WTC11 (cell line): ENCODE measurements around the gene RXRA.

Experiments used
- AFF4 ChIP-seq: sonication (generic); formaldehyde crosslinking; IDR thresholded peaks from 2 replicates; pipeline ENCODE4 v1.8.1; 2023; ENCODE audit warnings: mild to moderate bottlenecking, missing genetic modification reagents, borderline replicate concordance
- ATF1 ChIP-seq: sonication (generic); formaldehyde crosslinking; IDR thresholded peaks from 2 replicates; pipeline ENCODE4 v1.8.1; 2023; ENCODE audit warnings: mild to moderate bottlenecking, moderate library complexity, missing genetic modification reagents
- CTCF ChIP-seq: fragments of 200-600 bp; IDR thresholded peaks from 2 replicates; pipeline ENCODE4 v1.8.0; 2022; ENCODE audit warnings: antibody characterized with exemption
- E2F4 ChIP-seq: sonication (generic); formaldehyde crosslinking; IDR thresholded peaks from 2 replicates; pipeline ENCODE4 v1.8.1; 2022; ENCODE audit warnings: low read depth, mild to moderate bottlenecking, moderate library complexity, missing genetic modification reagents, borderline replicate concordance
- JUN ChIP-seq: sonication (generic); formaldehyde crosslinking; IDR thresholded peaks from 2 replicates; pipeline ENCODE4 v1.8.0; 2023; ENCODE audit warnings: mild to moderate bottlenecking, missing genetic modification reagents
- KAT7 ChIP-seq: sonication (generic); formaldehyde crosslinking; IDR thresholded peaks from 2 replicates; pipeline ENCODE4 v1.8.1; 2023; ENCODE audit warnings: missing genetic modification reagents, mild to moderate bottlenecking, borderline replicate concordance
- NFYB ChIP-seq: sonication (generic); formaldehyde crosslinking; conservative IDR thresholded peaks from 2 replicates; pipeline ENCODE4 v1.8.0; 2022; ENCODE audit warnings: low read depth, missing genetic modification reagents
- STAT6 ChIP-seq: sonication (generic); formaldehyde crosslinking; conservative IDR thresholded peaks from 2 replicates; pipeline ENCODE4 v1.8.1; 2023; ENCODE audit warnings: mild to moderate bottlenecking, low read depth, missing genetic modification reagents, moderate library complexity
- USF2 ChIP-seq: sonication (generic); formaldehyde crosslinking; IDR thresholded peaks from 2 replicates; pipeline ENCODE4 v1.8.1; 2023; ENCODE audit warnings: mild to moderate bottlenecking, missing genetic modification reagents, moderate library complexity
- TF ChIP-seq, protein P1 (sequence below): fragments of 250-450 bp; sonication (Bioruptor Pico); IDR thresholded peaks from 2 replicates; pipeline ENCODE4 v1.9.0; 2021; ENCODE audit warnings: mild to moderate bottlenecking
- TF ChIP-seq, protein P2 (sequence below): sonication (generic); formaldehyde crosslinking; IDR thresholded peaks from 2 replicates; pipeline ENCODE4 v1.8.1; 2022; ENCODE audit warnings: missing genetic modification reagents, borderline replicate concordance
- TF ChIP-seq, protein P3 (sequence below): sonication (generic); formaldehyde crosslinking; IDR thresholded peaks from 2 replicates; pipeline ENCODE4 v1.8.1; 2023; ENCODE audit warnings: mild to moderate bottlenecking, missing genetic modification reagents

DNA sequence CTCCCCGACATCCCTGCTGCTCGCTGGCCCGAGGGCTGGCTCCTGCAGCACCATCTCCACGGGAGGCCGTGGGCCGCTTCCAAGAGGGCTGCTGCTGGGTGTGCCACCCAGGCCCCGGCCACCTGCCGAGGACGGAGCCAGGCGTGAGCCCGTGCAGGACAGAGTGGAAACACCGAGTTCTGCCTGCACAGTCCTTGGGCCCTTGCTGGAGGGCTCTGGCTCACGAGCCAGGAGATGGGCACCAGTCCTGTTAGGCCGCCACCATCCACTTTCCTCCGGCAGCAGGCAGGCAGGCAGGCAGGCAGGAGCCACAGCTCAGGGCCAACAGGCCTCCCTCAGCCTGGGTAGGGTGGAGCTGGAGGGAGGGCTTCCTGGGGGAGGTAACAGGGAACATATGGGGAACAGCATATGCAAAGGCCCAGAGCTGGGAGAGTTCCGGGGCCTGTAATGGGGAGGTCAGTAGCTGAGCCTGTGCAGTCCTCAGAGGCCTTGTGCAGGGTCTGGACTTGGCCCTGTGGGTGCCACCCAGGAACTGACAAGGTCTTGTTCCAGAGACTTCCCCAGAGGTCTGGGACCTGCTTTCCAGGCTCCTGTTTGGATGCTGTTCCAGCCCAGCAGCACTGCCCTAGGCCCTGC lies 31.9 kb downstream of the RXRA start:
- TF ChIP-seq JUN (CRISPR knock-in tag): no peak
- TF ChIP-seq CTCF: no peak
- TF ChIP-seq, protein P1, sequence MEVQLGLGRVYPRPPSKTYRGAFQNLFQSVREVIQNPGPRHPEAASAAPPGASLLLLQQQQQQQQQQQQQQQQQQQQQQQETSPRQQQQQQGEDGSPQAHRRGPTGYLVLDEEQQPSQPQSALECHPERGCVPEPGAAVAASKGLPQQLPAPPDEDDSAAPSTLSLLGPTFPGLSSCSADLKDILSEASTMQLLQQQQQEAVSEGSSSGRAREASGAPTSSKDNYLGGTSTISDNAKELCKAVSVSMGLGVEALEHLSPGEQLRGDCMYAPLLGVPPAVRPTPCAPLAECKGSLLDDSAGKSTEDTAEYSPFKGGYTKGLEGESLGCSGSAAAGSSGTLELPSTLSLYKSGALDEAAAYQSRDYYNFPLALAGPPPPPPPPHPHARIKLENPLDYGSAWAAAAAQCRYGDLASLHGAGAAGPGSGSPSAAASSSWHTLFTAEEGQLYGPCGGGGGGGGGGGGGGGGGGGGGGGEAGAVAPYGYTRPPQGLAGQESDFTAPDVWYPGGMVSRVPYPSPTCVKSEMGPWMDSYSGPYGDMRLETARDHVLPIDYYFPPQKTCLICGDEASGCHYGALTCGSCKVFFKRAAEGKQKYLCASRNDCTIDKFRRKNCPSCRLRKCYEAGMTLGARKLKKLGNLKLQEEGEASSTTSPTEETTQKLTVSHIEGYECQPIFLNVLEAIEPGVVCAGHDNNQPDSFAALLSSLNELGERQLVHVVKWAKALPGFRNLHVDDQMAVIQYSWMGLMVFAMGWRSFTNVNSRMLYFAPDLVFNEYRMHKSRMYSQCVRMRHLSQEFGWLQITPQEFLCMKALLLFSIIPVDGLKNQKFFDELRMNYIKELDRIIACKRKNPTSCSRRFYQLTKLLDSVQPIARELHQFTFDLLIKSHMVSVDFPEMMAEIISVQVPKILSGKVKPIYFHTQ (CRISPR knock-in tag): no peak
- no peak for TF ChIP-seq KAT7
- TF ChIP-seq NFYB (CRISPR knock-in tag): no peak
- TF ChIP-seq, protein P2, sequence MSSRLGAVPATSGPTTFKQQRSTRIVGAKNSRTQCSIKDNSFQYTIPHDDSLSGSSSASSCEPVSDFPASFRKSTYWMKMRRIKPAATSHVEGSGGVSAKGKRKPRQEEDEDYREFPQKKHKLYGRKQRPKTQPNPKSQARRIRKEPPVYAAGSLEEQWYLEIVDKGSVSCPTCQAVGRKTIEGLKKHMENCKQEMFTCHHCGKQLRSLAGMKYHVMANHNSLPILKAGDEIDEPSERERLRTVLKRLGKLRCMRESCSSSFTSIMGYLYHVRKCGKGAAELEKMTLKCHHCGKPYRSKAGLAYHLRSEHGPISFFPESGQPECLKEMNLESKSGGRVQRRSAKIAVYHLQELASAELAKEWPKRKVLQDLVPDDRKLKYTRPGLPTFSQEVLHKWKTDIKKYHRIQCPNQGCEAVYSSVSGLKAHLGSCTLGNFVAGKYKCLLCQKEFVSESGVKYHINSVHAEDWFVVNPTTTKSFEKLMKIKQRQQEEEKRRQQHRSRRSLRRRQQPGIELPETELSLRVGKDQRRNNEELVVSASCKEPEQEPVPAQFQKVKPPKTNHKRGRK: no peak
- TF ChIP-seq, protein P3, sequence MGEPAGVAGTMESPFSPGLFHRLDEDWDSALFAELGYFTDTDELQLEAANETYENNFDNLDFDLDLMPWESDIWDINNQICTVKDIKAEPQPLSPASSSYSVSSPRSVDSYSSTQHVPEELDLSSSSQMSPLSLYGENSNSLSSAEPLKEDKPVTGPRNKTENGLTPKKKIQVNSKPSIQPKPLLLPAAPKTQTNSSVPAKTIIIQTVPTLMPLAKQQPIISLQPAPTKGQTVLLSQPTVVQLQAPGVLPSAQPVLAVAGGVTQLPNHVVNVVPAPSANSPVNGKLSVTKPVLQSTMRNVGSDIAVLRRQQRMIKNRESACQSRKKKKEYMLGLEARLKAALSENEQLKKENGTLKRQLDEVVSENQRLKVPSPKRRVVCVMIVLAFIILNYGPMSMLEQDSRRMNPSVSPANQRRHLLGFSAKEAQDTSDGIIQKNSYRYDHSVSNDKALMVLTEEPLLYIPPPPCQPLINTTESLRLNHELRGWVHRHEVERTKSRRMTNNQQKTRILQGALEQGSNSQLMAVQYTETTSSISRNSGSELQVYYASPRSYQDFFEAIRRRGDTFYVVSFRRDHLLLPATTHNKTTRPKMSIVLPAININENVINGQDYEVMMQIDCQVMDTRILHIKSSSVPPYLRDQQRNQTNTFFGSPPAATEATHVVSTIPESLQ: no peak
- TF ChIP-seq STAT6 (CRISPR knock-in tag): no peak
- no peak for TF ChIP-seq ATF1 (CRISPR knock-in tag)
- TF ChIP-seq USF2: no peak
- no peak for TF ChIP-seq AFF4
- no peak for TF ChIP-seq E2F4
